ENCODE results near the gene PIP4K2C. TPM values are rescaled to one million over a fixed set of nuclear protein-coding genes. Genes with fewer than 3 reads are reported as not detected.

Gene PIP4K2C
- total RNA-seq, 1 experiment from 2014 or later: 88.6 TPM

DNA sequence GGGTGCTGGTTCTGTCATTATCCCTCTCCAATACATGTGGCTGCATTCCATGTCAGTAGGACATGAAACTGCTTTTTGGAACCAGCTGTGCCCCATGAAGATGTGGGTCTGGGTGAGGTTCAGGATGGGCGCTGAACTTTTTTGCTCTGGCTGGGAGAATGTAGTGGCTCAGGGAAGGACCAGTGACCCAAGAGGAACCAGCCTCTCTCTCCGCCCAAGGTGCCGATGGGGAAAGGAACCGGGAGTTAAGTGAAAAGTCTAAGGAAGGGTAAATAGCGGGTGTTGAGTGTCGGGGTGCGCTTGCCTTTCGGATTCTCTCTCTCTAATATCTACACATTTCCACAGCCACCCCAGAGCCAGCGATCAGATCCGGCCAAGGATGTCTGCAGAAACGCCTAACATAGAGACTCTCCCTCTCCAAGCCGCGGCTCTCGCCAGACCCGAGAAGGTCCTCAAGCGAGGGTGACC is 28.0 kb downstream of the PIP4K2C start:
- Histone ChIP-seq H3F3A (ENCODE audit: low read length, unreplicated experiment) (no peaks in the 10 kb centered on the region), H4K20me1 (ENCODE audit: low read length) (no peaks in the 10 kb centered on the region), H3K79me2 (ENCODE audit: low read length) (no peaks in the 10 kb centered on the region), H3K9ac (ENCODE audit: low read length) (no peak overlapping the region), H3K9me2 (replicated peaks; ENCODE audit: low read length) (no peaks in the 10 kb centered on the region), H3K4me3 (ENCODE audit: low read length) (no peak overlapping the region), H2AFZ (ENCODE audit: low read length) (no peak overlapping the region), H3K27ac (ENCODE audit: low read length) (no peak overlapping the region), H3K27me3 (ENCODE audit: low read length) (peaks cover 15% of the 10 kb centered on the region), H3K4me1 (ENCODE audit: insufficient read depth, low read length) (no peaks in the 10 kb centered on the region), H3K9me3 (ENCODE audit: low read length) (no peaks in the 10 kb centered on the region), H3K36me3 (ENCODE audit: low read depth, low read length) (no peaks in the 10 kb centered on the region), H3K4me2 (ENCODE audit: low read length) (no peak overlapping the region)
- no TSS peak for BruUV-seq (replicated peaks)
- intact Hi-C loops (cut with micrococcal nuclease): no loop called here
- ChIA-PET POLR2A (ENCODE audit: unreplicated experiment) (no interaction called here), CTCF (no interaction called here)
- TF ChIP-seq, protein P1, sequence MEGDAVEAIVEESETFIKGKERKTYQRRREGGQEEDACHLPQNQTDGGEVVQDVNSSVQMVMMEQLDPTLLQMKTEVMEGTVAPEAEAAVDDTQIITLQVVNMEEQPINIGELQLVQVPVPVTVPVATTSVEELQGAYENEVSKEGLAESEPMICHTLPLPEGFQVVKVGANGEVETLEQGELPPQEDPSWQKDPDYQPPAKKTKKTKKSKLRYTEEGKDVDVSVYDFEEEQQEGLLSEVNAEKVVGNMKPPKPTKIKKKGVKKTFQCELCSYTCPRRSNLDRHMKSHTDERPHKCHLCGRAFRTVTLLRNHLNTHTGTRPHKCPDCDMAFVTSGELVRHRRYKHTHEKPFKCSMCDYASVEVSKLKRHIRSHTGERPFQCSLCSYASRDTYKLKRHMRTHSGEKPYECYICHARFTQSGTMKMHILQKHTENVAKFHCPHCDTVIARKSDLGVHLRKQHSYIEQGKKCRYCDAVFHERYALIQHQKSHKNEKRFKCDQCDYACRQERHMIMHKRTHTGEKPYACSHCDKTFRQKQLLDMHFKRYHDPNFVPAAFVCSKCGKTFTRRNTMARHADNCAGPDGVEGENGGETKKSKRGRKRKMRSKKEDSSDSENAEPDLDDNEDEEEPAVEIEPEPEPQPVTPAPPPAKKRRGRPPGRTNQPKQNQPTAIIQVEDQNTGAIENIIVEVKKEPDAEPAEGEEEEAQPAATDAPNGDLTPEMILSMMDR (conservative IDR thresholded peaks at IDR 0.05; ENCODE audit: low read depth, low read length): no peak
- no peak for TF ChIP-seq EZH2 (IDR thresholded peaks at IDR 0.05; ENCODE audit: low read length, unreplicated experiment)
- no peak for TF ChIP-seq EZH2phosphoT487 (IDR thresholded peaks at IDR 0.05; ENCODE audit: borderline replicate concordance, low read length)
- ATAC-seq: no peak
- DNase-seq: no peak

DNA sequence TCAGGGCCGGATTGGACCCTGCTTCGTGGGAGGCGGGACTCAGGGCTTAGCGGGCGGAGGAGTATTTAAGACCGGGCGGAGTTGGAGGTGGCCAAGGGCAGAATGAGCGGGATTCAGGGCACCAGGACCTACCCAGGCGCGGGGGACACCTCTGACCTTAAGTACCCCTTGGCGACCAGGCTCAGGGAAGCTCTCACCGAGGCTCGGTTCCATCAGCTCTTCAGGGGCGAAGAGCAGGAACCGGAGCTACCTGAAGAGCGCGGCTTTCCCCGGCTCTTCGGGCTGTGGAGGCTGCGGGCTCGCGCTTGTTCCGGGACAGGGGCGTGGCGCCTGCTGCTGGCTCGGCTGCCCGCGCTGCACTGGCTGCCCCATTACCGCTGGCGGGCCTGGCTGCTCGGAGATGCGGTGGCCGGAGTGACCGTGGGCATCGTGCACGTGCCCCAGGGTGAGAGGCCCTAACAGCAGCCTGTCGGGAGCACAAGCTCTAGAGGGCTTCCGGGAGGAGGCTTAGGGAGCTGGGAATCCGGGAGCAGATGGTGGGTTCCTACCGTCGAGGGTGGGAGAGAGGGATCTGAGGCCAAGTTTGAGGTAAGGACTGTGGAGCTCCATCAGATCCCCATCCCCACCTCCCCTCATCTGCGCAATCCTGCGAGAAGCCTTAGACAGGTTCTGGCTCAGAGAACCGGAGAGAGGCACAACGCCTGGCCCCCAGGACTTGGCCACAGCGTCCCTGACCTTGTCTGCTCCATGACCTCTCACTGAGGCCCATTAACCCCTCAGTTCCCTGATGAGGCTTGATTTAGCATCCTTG is 28.6 kb downstream of the PIP4K2C start:
- ATAC-seq (no peak), DNase-seq (no peak)
- Histone ChIP-seq H3K4me3 (ENCODE audit: low read length) (no peak overlapping the region), H4K20me1 (ENCODE audit: low read length) (no peaks in the 10 kb centered on the region), H3F3A (ENCODE audit: low read length, unreplicated experiment) (no peaks in the 10 kb centered on the region), H3K36me3 (ENCODE audit: low read depth, low read length) (no peaks in the 10 kb centered on the region), H3K79me2 (ENCODE audit: low read length) (no peaks in the 10 kb centered on the region), H3K9ac (ENCODE audit: low read length) (no peak overlapping the region), H3K9me2 (replicated peaks; ENCODE audit: low read length) (no peaks in the 10 kb centered on the region), H3K27ac (ENCODE audit: low read length) (no peak overlapping the region), H3K9me3 (ENCODE audit: low read length) (no peaks in the 10 kb centered on the region), H3K27me3 (ENCODE audit: low read length) (peaks cover 15% of the 10 kb centered on the region), H3K4me1 (ENCODE audit: insufficient read depth, low read length) (no peaks in the 10 kb centered on the region), H3K4me2 (ENCODE audit: low read length) (no peak overlapping the region), H2AFZ (ENCODE audit: low read length) (no peak overlapping the region)
- ChIA-PET CTCF (no interaction called here), POLR2A (ENCODE audit: unreplicated experiment) (no interaction called here)
- intact Hi-C loops (cut with micrococcal nuclease): no loop called here
- BruUV-seq (replicated peaks): no TSS peak
- TF ChIP-seq EZH2 (IDR thresholded peaks at IDR 0.05; ENCODE audit: low read length, unreplicated experiment) (no peak), EZH2phosphoT487 (IDR thresholded peaks at IDR 0.05; ENCODE audit: borderline replicate concordance, low read length) (no peak)
- TF ChIP-seq, protein P1 (conservative IDR thresholded peaks at IDR 0.05; ENCODE audit: low read depth, low read length): no peak

Data from PC-3 (cell line).